ENCODE data around the gene HOXA9. TPM values are rescaled to one million over a fixed set of nuclear protein-coding genes. Genes with fewer than 3 reads are reported as not detected.

HOXA9 gene
- total RNA-seq (2022; extraction: Qiagen RNA extraction): 0.32 to 0.67 TPM (median 0.54 TPM) in 5 replicates

DNA sequence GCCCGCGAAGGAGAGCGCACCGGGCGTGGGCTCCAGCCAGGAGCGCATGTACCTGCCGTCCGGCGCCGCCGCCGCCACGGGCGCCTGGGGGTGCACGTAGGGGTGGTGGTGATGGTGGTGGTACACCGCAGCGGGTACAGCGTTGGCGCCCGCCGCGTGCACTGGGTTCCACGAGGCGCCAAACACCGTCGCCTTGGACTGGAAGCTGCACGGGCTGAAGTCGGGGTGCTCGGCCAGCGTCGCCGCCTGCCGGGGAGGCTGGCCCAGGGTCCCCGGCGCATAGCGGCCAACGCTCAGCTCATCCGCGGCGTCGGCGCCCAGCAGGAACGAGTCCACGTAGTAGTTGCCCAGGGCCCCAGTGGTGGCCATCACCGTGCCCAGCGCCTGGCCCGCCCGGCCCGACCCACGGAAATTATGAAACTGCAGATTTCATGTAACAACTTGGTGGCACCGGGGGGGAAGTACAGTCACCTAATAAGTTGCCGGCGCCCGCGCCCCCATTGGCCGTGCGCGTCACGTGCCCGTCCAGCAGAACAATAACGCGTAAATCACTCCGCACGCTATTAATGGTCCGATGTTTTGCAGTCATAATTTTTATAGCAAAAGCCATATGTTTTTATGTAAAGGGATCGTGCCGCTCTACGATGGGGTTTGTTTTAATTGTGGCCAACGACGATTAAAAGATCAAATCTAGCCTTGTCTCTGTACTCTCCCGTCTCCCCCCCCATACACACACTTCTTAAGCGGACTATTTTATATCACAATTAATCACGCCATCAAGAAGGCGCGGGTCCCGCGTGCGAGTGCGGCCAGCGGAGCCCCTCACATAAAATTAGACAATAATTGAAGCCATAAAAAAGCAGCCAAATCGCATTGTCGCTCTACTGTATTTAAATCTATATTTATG, at the start of gene HOXA9:
HOXA9 (minus strand) TSS at position 449 of the 907 bp plus-strand sequence; CDS start at position 369, 80 bp downstream.

DNA sequence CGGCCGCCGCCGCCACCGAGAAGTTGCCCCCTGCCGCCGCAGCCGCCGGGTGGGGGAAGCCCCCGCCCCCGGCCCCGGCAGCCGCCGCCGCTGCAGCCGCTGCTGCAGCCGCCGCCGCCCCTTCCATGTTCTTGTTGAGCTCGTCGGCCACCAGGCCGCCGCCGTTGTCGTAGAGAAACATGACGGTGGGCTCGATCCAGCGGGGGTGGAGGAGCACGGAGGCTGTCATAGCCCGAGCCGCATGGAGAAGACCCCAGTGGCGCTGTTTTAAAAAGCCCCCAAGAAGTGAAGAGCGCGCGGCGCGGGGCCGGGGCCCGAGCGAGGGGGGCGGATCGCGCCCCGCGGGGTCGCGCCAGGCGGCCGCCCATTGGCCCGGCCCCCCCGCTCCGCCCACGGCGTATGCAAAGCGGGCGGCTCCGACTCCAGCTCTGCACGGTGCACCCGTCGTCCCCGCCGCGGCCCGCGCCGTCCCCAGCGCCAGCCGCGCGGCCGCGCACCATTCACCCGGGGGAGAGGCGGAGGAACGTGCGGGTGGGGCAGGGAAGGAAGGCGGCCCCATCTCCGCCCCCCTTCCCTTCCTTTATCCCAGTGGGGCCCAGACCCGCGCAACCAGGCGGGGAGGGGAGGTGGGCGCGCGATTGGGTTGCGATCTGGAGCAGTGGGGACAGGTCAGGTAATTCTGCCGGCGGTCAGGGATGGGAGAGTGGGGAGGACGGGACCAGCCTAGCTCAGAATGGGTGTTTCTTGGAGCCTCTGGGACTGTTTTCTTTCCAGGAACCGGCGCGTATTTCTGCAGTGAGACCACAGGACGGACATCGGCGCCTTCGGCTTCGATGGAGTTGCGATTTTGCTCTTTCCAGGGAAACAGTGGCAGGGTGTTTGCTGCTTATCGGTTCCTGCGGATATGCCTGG, 34.8 kb upstream of the HOXA9 start, which contains the start of gene HOXA13:
HOXA13 (minus strand) TSS at position 243 of the 912 bp plus-strand sequence; CDS start at position 229, 14 bp downstream.

DNA sequence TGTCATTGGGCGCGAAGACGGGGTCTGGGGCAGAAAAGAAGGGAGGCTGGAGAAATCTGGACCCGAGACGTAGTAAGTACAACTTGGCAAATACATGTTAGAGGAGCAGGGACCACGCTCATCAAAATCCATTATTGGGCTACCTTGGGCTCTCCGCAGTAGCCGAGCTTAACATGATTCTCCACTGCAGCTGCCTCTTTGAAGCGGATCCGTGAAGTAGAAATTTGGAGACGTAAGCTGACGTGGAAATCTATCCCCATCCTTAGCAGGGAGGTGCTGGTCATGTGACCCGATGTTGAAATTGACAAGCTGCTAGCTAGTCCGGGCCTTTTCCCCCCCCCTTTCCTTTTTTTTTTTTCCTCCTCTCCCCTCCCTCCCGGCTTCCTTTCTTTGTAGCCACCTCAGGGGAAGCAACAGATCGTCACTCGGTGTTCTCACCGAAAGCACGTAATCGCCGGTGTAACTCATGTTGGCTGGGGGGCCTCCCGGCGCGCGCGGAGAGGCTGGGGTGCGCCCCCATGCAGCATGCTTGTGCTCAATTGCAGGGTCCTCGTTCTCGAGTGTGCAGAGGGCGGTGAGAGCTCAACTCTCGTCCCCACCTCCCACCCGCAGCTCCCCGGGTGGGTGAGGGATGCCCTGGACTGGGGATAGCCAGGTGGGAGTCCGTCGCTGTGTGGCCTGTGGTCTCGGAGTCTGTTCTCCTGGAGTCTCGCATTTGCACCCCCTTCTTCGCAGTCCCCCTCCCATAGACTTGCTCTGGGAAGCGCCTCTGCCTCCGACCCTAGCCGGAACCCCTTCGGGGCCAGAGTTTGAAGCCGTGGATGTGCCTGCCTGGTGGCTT, 19.9 kb upstream of the HOXA9 start, which contains the start of gene HOXA11:
HOXA11 (minus strand) TSS at position 220 of the 841 bp plus-strand sequence; CDS start at position 132, 88 bp downstream.

DNA sequence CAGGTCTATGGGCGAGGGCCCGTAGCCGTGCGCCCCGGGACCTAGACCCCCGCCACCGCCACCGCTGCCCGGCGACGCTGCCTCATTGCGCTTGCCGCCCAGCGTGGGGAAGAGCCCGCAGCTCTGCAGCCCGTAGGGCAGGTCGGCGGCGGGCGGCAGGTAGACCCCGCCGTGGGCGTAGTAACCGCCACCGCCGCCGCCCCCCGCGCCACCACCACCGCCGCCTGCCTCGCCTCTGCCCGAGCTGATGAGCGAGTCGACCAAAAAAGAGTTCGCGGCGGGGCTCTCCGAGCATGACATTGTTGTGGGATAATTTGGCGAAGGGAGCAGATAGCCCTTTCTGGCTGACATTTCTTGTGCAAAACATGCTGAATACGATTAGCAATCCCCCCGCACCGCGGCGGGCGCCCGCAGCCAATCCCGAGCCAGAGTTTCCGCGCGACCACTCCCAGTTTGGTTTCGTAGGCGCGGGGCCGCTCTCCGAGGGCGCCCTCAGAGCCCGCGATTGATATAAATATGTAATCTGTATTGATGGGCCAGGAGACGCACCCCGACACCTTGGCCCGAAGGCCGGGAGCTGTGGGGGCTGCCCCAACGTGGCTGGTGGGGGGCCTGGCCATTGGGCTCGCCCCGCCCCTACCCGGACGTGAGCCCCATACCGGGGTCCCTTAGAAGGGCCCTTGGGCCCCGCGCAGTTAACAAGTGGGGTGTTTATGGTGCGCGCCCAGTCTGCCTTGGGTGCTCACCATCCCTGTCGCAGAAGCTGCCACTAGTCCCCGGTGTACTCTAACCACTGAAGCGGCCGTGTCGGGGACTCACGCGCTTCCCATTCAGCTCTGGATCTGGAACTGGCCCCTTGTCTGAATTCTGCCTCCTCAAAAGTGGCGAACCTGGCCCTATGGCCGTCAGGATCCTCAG, 8.9 kb upstream of the HOXA9 start, which contains the start of gene HOXA10:
HOXA10 (minus strand) TSS at position 365 of the 918 bp plus-strand sequence; CDS start at position 351, 14 bp downstream.

DNA sequence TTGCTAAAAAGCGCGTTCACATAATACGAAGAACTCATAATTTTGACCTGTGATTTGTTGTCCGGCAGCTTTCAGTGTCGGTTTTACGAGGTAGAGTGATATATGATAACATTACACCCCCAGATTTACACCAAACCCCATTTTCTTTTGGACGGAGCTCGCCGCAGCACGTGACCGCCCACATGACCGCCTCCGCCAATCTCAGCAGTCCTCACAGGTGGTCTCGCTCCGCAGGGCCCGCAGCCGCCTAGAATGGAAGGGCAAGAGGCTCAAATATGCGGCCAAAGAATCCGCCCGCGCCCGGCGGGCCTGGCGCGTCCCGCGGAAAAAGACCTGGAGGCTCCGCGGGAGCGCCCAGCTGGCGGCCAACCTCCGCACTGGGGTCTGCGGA, 8.8 kb downstream of the HOXA9 start, which contains the start of gene HOXA7:
HOXA7 (minus strand) TSS at position 168 of the 391 bp plus-strand sequence; CDS start at position 38, 130 bp downstream.

DNA sequence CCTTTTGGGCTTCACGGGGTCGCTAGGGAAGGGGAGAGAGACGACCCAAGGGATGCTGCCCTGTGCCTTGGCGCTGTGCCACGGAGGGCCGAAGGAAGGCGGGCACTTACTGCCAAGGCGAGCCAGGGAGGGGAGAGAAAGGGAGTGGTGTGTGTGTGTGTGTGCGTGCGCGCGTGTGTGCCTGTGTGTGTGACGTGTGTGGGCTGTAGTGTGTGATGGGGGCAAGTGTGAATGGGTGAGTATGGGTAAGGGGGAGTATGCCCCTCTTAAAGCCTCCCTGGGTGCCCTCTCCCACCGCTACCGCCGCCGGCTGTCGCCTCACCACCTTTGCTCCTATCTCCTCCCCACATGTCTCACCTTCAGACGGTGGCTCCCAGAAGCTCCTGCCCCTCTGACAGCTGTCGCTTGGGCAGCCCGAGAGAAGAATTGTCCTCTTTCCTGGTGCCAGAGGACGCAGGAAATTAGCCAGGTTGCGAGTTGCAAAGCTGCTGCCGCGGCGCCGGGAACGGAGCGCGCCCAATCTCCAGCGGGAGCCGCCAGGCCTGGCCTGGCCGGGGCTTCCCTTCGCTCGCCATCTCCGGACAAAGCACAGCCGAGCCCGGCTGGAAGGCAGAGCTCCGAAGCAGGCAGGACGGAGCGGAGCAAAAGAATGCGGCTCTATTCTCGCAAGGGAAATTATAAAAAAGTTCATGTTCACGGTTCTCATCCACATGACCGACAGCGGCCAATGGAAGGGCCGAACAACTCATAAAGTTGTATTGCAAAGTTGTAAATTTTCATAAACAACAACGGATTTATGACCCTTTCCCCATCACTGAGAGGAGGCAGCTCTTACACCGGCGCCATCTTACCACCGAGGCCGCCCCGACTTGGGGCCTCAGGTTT, 13.2 kb downstream of the HOXA9 start, which contains the start of gene HOXA3:
HOXA3 (minus strand) TSS at position 653 of the 885 bp plus-strand sequence. CDS start 41,943 bp downstream, outside the sequence.

DNA sequence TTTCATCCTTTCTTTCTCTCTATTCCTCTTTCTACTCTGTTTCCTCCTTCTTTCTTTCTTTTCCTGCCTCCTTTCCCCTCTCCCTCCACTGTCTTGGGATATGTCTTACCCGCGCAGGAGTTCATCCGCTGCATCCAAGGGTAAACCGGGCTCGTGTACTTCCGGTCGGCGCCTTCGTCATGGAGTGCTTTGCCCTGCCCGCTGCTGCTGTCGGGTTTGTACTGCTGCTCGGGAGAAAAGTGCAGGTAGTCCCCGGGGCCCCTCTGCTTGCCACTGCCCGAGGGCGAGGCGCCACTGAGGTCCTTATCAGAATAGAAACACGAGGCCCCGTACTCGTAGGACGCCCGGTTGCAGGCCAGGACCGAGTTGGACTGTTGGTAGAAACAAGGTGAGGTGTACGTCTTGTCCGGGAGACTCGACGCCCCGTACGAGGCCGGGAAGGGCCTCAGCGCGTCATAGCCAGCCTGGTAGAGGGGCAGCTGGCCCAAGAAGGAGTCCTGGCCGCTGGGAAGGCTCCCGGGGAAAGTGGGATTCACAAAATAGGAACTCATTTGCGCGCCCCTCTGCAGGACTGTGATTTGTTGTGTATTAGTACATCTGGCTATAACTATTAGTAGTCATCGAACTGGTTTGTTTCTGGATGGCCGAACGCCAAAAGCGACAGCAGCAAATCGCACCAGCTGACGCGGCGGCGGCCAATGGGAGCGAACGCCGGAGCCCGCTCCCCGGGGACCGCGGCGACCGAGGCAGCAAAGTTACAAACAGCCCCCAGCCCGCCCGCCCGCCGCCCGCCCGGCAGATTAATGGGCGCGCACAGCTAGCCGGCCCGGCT, 17.9 kb downstream of the HOXA9 start, which contains the start of gene HOXA6:
HOXA6 (minus strand) TSS at position 576 of the 832 bp plus-strand sequence; CDS start at position 551, 25 bp downstream.

DNA sequence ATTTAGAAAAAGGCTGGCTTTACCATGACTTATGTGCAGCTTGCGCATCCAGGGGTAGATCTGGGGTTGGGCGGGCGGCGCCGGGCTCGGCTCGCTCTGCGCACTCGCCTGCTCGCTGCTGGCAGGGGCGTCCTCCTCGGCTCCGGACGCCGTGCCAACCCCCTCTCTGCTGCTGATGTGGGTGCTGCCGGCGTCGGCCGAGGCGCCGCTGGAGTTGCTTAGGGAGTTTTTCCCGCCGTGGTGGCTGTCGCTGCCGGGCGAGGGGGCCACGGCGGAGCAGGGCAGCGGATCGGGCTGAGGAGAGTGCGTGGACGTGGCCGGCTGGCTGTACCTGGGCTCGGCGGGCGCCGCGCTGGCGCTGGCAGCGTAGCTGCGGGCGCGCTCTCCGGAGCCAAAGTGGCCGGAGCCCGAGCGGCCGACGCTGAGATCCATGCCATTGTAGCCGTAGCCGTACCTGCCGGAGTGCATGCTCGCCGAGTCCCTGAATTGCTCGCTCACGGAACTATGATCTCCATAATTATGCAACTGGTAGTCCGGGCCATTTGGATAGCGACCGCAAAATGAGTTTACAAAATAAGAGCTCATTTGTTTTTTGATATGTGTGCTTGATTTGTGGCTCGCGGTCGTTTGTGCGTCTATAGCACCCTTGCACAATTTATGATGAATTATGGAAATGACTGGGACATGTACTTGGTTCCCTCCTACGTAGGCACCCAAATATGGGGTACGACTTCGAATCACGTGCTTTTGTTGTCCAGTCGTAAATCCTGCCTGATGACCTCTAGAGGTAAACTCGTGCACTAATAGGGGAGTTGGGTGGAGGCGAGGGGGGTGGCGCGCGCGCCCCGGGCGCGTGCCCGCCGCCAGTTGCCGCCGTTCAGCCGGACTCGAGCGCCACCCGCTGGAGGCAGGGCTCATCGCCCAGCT, 22.1 kb downstream of the HOXA9 start, which contains the start of gene HOXA5:
HOXA5 (minus strand) TSS at position 659 of the 927 bp plus-strand sequence; CDS start at position 585, 74 bp downstream.

DNA sequence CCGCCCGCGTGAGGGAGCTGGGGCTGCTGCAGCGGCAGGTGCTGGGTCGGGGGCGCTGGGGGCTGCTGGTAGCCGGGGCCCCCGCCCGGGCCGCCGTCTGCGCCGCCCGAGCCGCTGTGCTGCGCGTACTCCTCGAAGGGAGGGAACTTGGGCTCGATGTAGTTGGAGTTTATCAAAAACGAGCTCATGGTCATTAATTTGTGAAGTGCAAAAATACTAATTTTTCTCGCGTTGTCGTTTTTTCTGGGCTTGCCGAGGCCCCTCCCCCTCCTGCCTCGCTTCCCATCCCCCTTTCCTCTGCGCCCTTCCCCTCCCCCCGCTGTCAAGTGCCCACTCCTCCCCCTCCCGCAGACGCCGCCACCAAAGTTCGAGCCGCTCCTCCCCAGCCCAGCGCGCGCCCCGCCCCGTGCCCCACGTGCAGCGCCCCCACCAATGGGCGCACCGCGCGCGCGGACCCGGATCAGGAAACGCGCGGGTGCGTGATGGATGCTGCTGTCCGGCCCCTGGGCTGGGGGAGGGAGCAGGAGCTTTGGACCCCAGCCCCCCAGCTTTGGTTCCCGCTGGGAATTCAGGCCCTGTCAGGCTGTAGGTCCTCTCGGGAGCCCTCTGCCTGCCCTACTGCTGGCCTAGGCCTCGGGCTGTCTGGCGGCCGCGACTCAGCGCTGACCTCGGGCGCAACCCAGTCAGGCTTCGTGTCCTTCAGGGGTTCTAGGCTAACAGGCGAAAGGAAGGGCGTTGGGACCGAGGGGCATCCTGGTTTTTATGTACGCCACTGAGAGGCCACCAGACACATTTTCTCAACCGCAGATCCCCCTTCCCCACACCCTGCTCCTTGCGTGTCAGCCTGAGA, 34.6 kb downstream of the HOXA9 start, which contains the start of gene HOXA4:
HOXA4 (minus strand) TSS at position 218 of the 850 bp plus-strand sequence; CDS start at position 194, 24 bp downstream.

Other genes starting within 250 kb of the HOXA9 start
- gene HOXA1, start 69.5 kb downstream of the HOXA9 start, total RNA-seq (2022; extraction: Qiagen RNA extraction): 2.4 to 3.6 TPM (median 3.3 TPM) in 5 replicates
- 0.53 to 0.81 TPM (median 0.69 TPM) in 5 replicates for gene HOXA2, start 62.9 kb downstream of the HOXA9 start, total RNA-seq (2022; extraction: Qiagen RNA extraction)
- 1.4 to 2.3 TPM (median 1.7 TPM) in 5 replicates for gene HOXA4, start 34.8 kb downstream of the HOXA9 start, total RNA-seq (2022; extraction: Qiagen RNA extraction)
- gene HOXA5, start 21.9 kb downstream of the HOXA9 start, total RNA-seq (2022; extraction: Qiagen RNA extraction): 4.1 to 5.9 TPM (median 4.2 TPM) in 5 replicates
- 1.1 to 1.6 TPM (median 1.3 TPM) in 5 replicates for gene HOXA6, start 17.8 kb downstream of the HOXA9 start, total RNA-seq (2022; extraction: Qiagen RNA extraction)
- gene HOXA3, start 13.0 kb downstream of the HOXA9 start, total RNA-seq (2022; extraction: Qiagen RNA extraction): 3.7 to 6.1 TPM (median 5.6 TPM) in 5 replicates
- gene HOXA7, start 8.9 kb downstream of the HOXA9 start, total RNA-seq (2022; extraction: Qiagen RNA extraction): 4.2 to 5.2 TPM (median 4.8 TPM) in 5 replicates
- 5.4 to 7.8 TPM (median 6.3 TPM) in 5 replicates for gene HOXA10, start 8.8 kb upstream of the HOXA9 start, total RNA-seq (2022; extraction: Qiagen RNA extraction)
- 0.58 to 0.68 TPM (median 0.63 TPM) in 5 replicates for gene HOXA11, start 19.7 kb upstream of the HOXA9 start, total RNA-seq (2022; extraction: Qiagen RNA extraction)
- 2.0 to 2.7 TPM (median 2.2 TPM) in 5 replicates for gene HOXA13, start 34.6 kb upstream of the HOXA9 start, total RNA-seq (2022; extraction: Qiagen RNA extraction)
- gene EVX1, start 77.3 kb upstream of the HOXA9 start, total RNA-seq (2022; extraction: Qiagen RNA extraction): 0.07 to 0.22 TPM (median 0.13 TPM) in 5 replicates